GM19099 (cell line): ENCODE data around the gene WDCP.

Experiments
- POLR2A ChIP-seq: IDR thresholded peaks from 3 replicates; pipeline ENCODE4 v1.6.1; 2011; ENCODE audit warnings: low read depth; ENCODE audit not compliant: insufficient read length; ENCODE audit errors: extremely low read depth

WDCP gene

GRCh38 chr2:24046930-24047702 lies at the start of gene WDCP:
WDCP (minus strand) TSS chr2:24047391; CDS start chr2:24039494, 7,897 bp downstream.
- peak; percentile 87 for TF ChIP-seq POLR2A

- no peak for TF ChIP-seq POLR2A
These were observed 41.7 kb upstream of the WDCP start for GRCh38 chr2:24088821-24089359.

GRCh38 chr2:24087032-24087431 lies 39.8 kb upstream of the WDCP start:
- TF ChIP-seq POLR2A = no peak

DNA sequence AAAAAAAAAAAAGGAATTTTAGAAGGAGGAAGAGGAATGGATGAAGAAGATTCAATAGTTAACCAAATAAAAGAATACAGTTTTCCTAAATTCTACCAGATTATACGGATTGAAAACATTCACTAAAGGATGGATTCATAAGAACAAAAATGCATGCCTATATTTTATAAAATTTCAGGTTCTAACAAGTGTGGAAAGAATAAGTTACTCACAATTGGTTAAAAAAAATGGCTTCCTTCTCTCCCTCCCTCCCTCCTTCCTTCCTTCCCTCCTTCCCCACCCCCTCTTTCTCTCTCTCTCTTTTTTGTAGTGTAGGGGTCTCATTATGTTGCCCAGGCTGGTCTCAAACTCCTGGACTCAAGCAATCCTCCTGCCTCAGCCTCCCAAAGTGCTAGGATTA lies 39.0 kb upstream of the WDCP start:
- TF ChIP-seq POLR2A = no peak

GRCh38 chr2:24085200-24085489 lies 38.0 kb upstream of the WDCP start:
- no peak for TF ChIP-seq POLR2A

DNA sequence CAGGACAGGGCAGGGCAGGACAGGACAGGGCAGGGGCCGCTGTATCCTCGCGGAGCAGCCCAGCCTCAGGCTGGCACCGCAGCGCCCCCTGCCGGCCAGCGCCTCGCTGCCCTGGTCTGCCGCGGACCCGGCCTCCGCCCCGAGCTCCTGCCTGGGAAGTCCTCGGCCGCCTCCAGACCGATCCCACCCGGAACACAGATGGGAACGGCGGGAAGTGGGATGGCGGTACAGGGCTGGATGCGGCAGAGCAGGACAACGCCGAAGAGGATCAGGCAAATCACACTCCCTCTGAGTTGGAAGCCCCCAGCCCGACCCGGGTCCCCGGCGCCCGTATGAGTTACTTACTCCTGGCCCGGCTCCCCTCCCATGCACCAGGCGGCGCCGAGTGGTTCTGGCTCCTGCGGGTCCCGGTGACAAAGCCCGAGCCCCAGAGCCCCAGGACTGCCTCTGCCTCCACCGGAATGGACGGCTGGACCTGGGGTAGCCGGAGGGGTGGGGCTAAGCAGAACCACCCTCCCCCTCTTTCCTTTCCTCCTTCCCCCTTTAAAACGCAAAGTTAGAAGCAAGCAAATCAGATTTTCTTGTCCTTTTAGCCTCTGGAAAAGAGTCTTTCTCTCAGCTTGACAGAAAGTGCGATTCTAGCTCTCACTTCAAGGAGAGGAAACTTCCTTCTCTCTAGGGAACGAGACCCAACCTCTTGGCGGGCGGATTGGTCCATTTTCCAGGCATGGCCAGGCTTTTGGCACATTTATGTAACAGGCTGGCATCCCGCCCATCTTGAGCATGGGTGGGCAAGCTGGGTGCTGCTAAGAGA lies 37.4 kb upstream of the WDCP start, which contains the start of gene TP53I3:
TP53I3 (minus strand) TSS at position 449 of the 814 bp plus-strand sequence. CDS start 508 bp downstream, outside the sequence.
- TF ChIP-seq POLR2A = peak; percentile 60

- TF ChIP-seq POLR2A = peak; percentile 64
These were observed 36.6 kb upstream of the WDCP start for GRCh38 chr2:24083567-24084385.

DNA sequence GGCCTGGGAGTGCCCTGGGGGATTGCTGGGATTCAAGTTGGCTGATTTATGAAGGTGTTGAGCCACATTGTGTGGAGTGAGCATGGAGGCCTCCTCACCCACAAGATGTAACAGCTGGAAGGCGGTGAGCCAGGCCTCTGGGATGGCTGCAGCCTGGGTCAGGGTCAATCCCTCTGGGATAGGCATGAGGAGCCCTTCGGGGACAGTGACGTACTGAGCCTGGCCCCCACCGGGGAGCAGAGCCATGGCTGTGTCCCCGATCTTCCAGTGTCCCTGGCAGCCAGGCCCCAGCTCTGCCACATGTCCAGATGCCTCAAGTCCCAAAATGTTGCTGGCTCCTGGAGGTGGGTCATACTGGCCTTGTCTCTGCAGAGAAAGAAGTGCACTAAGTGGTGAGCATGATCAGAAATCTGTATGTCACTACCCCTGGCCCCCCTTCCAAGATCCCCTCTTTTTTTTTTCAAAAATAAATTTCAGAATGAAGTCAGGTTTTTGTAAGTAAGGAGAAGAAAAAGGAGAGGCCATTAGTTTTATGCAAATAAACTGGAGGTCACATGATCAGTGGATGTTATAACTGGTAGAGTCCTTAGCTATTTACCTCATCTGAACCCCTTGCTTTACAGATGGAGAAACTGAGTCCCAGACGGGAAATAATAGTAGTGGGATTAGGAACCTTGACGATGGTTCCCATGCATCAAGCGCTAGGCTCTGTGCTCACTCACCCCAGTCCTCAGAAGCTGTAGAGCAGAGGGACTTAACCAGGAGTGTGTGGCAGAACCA lies 35.8 kb upstream of the WDCP start:
- TF ChIP-seq POLR2A = no peak

- no peak for TF ChIP-seq POLR2A
These were observed 33.5 kb upstream of the WDCP start for GRCh38 chr2:24080701-24081100.

GRCh38 chr2:24077879-24078278 lies 30.7 kb upstream of the WDCP start:
- TF ChIP-seq POLR2A = no peak

DNA sequence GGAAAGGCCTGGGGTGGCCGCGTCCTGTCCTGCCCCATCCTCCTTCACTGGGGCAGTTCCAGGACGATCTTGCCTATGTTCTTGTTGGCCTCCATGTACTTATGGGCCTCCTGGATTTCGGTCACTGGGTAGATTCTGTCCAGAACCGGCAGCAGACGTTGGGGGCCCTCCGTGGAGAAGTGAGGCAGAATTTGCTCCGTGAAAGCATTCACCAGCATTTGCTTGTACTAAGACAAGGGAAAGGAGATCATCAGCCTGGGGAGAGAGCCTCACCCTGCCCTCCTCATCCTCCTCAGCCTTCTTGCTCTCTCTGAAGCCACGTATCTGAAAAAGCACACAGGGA lies 30.3 kb upstream of the WDCP start:
- TF ChIP-seq POLR2A = no peak

DNA sequence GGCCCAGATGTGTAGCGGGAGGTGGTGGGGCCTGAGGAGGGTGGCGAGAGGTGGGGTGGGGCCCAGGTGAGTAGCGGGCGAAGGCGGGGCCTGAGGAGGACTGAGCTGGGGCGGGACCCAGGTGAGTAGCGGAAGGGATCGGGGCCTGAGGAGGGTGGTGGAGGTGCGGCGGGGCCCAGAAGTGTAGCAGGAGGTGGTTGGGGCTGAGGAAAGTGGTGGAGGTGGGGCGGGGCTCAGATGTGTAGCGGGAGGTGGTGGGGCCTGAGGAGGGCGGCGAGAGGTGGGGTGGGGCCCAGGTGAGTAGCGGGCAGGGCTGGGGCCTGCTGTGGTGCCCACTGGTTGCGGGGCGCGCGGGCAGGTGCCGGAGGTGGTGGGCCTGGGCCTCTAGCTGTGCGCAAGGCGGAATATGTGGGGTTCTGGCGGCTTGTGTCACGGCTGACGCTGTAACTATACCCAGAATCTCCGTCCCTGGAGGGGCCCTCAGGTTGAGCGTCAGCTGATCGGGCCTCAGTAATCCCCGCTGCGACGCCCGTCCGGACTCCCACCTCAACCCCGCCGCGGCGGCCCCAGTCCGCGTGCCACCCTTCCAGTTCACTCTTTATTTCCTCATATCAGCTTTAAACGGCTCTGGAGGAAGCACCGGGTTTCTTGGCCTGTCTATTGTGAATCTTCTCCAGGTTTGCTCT lies 29.8 kb upstream of the WDCP start:
- peak; percentile 45 for TF ChIP-seq POLR2A

GRCh38 chr2:24075915-24076848 lies 29.0 kb upstream of the WDCP start, which contains the start of gene SF3B6:
SF3B6 (minus strand) TSS chr2:24076326; CDS start chr2:24076229, 97 bp downstream.
- peak; percentile 88 for TF ChIP-seq POLR2A
